HepG2 (cell line): ENCODE measurements around the gene CSNK1D. TPM values are rescaled to one million over a fixed set of nuclear protein-coding genes. Genes with fewer than 3 reads are reported as not detected.
A peak's percentile ranks its signal among the peaks of the same experiment; 100 is the strongest.

Source experiments
- ARNTL ChIP-seq: sonication (generic); formaldehyde crosslinking; IDR thresholded peaks from 2 replicates; pipeline ENCODE4 v1.4.0; 2020; ENCODE audit warnings: mild to moderate bottlenecking, missing genetic modification reagents
- BCL6 ChIP-seq: IDR thresholded peaks from 2 replicates; pipeline ENCODE4 v1.6.1; 2016; ENCODE audit warnings: missing genetic modification reagents, missing compliant biosample characterization
- BRD4 ChIP-seq: sonication (generic); formaldehyde crosslinking; IDR thresholded peaks from 2 replicates; pipeline ENCODE4 v1.4.0; 2020; ENCODE audit warnings: missing genetic modification reagents
- FLYWCH1 ChIP-seq: sonication (generic); formaldehyde crosslinking; IDR thresholded peaks from 2 replicates; pipeline ENCODE4 v1.8.1; 2023; ENCODE audit warnings: mild to moderate bottlenecking, missing genetic modification reagents
- FOXP1 ChIP-seq, 2 experiments: fragments of 450-650 bp in 1 of 2; IDR thresholded peaks; 2 replicates each; pipeline ENCODE4 v1.6.1; 2017 to 2018; ENCODE audit warnings: antibody characterized with exemption in 1 of 2
- GATAD1 ChIP-seq: IDR thresholded peaks from 2 replicates; pipeline ENCODE4 v1.6.1; 2016; ENCODE audit warnings: missing genetic modification reagents, missing compliant biosample characterization
- KAT7 ChIP-seq: IDR thresholded peaks from 2 replicates; pipeline ENCODE4 v1.6.1; 2018; ENCODE audit warnings: borderline replicate concordance, missing compliant biosample characterization
- KLF16 ChIP-seq, 2 experiments: sonication (generic) in 1 of 2; formaldehyde crosslinking in 1 of 2; IDR thresholded peaks; 2 replicates each; pipeline versions ENCODE4 v1.6.1 to v1.8.0; 2016 to 2023; ENCODE audit warnings: missing genetic modification reagents in 2 of 2, missing compliant biosample characterization in 1 of 2
- KMT2A ChIP-seq: sonication (generic); formaldehyde crosslinking; IDR thresholded peaks from 2 replicates; pipeline ENCODE4 v1.4.0; 2020; ENCODE audit warnings: missing genetic modification reagents
- NONO ChIP-seq, 2 experiments: fragments of 450-650 bp in 1 of 2; sonication (generic) in 1 of 2; formaldehyde crosslinking in 1 of 2; IDR thresholded peaks in 1 of 2; conservative IDR thresholded peaks in 1 of 2; 2 replicates each; pipeline versions ENCODE4 v1.6.1 to v1.8.0; 2017 to 2022; ENCODE audit warnings: mild to moderate bottlenecking in 1 of 2, missing genetic modification reagents in 1 of 2, moderate library complexity in 1 of 2
- RNF2 ChIP-seq: fragments of 450-650 bp; conservative IDR thresholded peaks from 2 replicates; pipeline ENCODE4 v1.6.1; 2016; ENCODE audit warnings: low read depth
- SPEN ChIP-seq: sonication (generic); formaldehyde crosslinking; IDR thresholded peaks from 2 replicates; pipeline ENCODE4 v1.5.1; 2020; ENCODE audit warnings: low read depth, mild to moderate bottlenecking, missing genetic modification reagents
- ZNF44 ChIP-seq: sonication (generic); formaldehyde crosslinking; IDR thresholded peaks from 2 replicates; pipeline ENCODE4 v1.5.1; 2020; ENCODE audit warnings: mild to moderate bottlenecking, missing genetic modification reagents
- ZNF563 ChIP-seq: sonication (generic); formaldehyde crosslinking; IDR thresholded peaks from 2 replicates; pipeline ENCODE4 v1.8.0; 2022; ENCODE audit warnings: mild to moderate bottlenecking, moderate library complexity, missing genetic modification reagents
- ZNF564 ChIP-seq: sonication (generic); formaldehyde crosslinking; IDR thresholded peaks from 2 replicates; pipeline ENCODE4 v1.8.1; 2023; ENCODE audit warnings: mild to moderate bottlenecking, missing genetic modification reagents
- ZNF615 ChIP-seq: sonication (generic); formaldehyde crosslinking; IDR thresholded peaks from 2 replicates; pipeline ENCODE4 v1.5.0; 2020; ENCODE audit warnings: mild to moderate bottlenecking, missing genetic modification reagents, borderline replicate concordance
- ZNF776 ChIP-seq: sonication (generic); formaldehyde crosslinking; IDR thresholded peaks from 2 replicates; pipeline ENCODE4 v1.4.0; 2020; ENCODE audit warnings: mild to moderate bottlenecking, missing genetic modification reagents
- ZNF780A ChIP-seq: sonication (generic); formaldehyde crosslinking; IDR thresholded peaks from 2 replicates; pipeline ENCODE4 v1.8.0; 2022; ENCODE audit warnings: mild to moderate bottlenecking, missing genetic modification reagents, moderate library complexity
- ZNF83 ChIP-seq: sonication (generic); formaldehyde crosslinking; IDR thresholded peaks from 2 replicates; pipeline ENCODE4 v1.4.0; 2020; ENCODE audit warnings: missing genetic modification reagents, mild to moderate bottlenecking, borderline replicate concordance
- polyA plus RNA-seq, 8 experiments: library from polyadenylated mRNA; depleted of rRNA in 3 of 8; stranded (reverse) in 7 of 8; unstranded in 1 of 8; fragments of >200 nt; fragmentation: Illumina TruSeq in 4 of 8; extraction: Trizol in 4 of 8; gene quantifications; 2 replicates each; pipeline versions ENCODE4 v1.2.1 to v1.2.3, GENCODE V29; 2011 to 2016; ENCODE audit warnings: low read depth in 4 of 8, missing spikeins in 1 of 8, mixed read lengths in 1 of 8; ENCODE audit not compliant: insufficient read depth in 1 of 8
- total RNA-seq, 5 experiments: library from RNA; depleted of rRNA; stranded (reverse); fragments of >200 nt; fragmentation: Illumina TruSeq; extraction: Trizol; gene quantifications; 2 replicates each; pipeline ENCODE4 v1.2.3, GENCODE V29; 2016; ENCODE audit warnings: low read depth in 1 of 5
- TF ChIP-seq, protein P1 (sequence below): IDR thresholded peaks from 2 replicates; pipeline ENCODE4 v1.6.1; 2012; ENCODE audit warnings: low read length, improper control_type of control experiment
- TF ChIP-seq, protein P2 (sequence below): IDR thresholded peaks from 2 replicates; pipeline ENCODE4 v1.6.1; 2018; ENCODE audit warnings: missing genetic modification reagents

The CSNK1D gene
- total and polyA plus RNA-seq, 2 of the 13 experiments (the other 11 are each of a cell fraction or from before 2014, with no cell fraction given), result 31.5 to 128 TPM

DNA sequence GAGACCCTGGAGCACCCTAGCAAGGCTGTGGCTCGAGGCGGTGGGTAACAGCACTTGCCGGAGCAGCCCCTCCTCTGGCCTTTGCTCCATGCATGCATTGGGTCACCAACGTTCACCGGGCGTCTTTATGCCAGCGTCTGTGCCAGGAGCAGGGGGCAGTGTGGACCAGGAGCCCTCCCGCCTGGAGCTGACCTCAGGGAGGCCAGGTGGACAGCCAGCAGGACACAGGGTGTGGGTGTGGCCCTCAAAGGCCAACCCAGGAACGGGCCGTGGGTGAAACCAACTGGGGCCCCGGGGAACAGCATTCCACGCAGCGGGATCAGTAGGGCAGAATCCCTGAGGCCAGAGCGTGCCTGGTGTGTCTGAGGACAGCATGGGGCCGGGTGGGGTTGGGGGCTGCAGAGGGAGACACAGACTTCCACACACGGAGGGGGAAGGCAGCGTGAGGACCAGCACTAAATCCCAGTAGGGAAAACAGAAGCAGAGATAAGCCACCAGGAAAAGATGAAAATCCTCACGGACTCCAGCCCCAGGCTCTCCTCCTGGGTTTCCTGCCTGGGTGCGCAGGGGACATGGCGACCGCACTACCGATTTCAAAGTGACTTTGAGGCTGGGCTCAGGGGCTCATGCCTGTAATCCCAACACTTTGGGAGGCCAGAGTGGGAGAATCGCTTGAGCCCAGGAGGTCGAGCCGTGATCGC lies 46.8 kb upstream of the CSNK1D start (continued):
- TF ChIP-seq ZNF780A (CRISPR knock-in tag), result no peak
- TF ChIP-seq, protein P1, sequence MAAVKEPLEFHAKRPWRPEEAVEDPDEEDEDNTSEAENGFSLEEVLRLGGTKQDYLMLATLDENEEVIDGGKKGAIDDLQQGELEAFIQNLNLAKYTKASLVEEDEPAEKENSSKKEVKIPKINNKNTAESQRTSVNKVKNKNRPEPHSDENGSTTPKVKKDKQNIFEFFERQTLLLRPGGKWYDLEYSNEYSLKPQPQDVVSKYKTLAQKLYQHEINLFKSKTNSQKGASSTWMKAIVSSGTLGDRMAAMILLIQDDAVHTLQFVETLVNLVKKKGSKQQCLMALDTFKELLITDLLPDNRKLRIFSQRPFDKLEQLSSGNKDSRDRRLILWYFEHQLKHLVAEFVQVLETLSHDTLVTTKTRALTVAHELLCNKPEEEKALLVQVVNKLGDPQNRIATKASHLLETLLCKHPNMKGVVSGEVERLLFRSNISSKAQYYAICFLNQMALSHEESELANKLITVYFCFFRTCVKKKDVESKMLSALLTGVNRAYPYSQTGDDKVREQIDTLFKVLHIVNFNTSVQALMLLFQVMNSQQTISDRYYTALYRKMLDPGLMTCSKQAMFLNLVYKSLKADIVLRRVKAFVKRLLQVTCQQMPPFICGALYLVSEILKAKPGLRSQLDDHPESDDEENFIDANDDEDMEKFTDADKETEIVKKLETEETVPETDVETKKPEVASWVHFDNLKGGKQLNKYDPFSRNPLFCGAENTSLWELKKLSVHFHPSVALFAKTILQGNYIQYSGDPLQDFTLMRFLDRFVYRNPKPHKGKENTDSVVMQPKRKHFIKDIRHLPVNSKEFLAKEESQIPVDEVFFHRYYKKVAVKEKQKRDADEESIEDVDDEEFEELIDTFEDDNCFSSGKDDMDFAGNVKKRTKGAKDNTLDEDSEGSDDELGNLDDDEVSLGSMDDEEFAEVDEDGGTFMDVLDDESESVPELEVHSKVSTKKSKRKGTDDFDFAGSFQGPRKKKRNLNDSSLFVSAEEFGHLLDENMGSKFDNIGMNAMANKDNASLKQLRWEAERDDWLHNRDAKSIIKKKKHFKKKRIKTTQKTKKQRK, result no peak
- TF ChIP-seq, protein P2, sequence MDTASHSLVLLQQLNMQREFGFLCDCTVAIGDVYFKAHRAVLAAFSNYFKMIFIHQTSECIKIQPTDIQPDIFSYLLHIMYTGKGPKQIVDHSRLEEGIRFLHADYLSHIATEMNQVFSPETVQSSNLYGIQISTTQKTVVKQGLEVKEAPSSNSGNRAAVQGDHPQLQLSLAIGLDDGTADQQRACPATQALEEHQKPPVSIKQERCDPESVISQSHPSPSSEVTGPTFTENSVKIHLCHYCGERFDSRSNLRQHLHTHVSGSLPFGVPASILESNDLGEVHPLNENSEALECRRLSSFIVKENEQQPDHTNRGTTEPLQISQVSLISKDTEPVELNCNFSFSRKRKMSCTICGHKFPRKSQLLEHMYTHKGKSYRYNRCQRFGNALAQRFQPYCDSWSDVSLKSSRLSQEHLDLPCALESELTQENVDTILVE (CRISPR knock-in tag), result peak; percentile 59; the same call in 1 of the 2 replicates
- no peak for TF ChIP-seq NONO (IDR thresholded peaks at IDR 0.05)
- peak; percentile 73 for TF ChIP-seq NONO (CRISPR knock-in tag; conservative IDR thresholded peaks at IDR 0.05)
- TF ChIP-seq ARNTL (CRISPR knock-in tag), result no peak; the same call in 1 of the 2 replicates
- no peak for TF ChIP-seq ZNF564 (CRISPR knock-in tag)
- no peak for TF ChIP-seq ZNF776 (CRISPR knock-in tag)
- no peak for TF ChIP-seq FOXP1 (IDR thresholded peaks at IDR 0.05)
- peak; percentile 30; the same call in 1 of the 2 replicates for TF ChIP-seq FOXP1 (CRISPR knock-in tag; IDR thresholded peaks at IDR 0.05)
- TF ChIP-seq KLF16 (CRISPR knock-in tag; IDR thresholded peaks at IDR 0.05), result no peak
- TF ChIP-seq ZNF44 (CRISPR knock-in tag), result no peak
- TF ChIP-seq KAT7, result no peak; the same call in 1 of the 2 replicates
- peak; percentile 39; the same call in 1 of the 2 replicates for TF ChIP-seq BRD4 (CRISPR knock-in tag)
- no peak for TF ChIP-seq RNF2
- TF ChIP-seq SPEN, result no peak; the same call in 1 of the 2 replicates
- TF ChIP-seq FLYWCH1 (CRISPR knock-in tag), result no peak
- TF ChIP-seq ZNF83 (CRISPR knock-in tag), result no peak
- TF ChIP-seq KMT2A (CRISPR knock-in tag), result no peak; the same call in 1 of the 2 replicates
- TF ChIP-seq BCL6 (CRISPR knock-in tag), result 0 out of 2 replicates have a peak, but pooled peaks have one; percentile 26
- TF ChIP-seq ZNF615, result no peak
- no peak for TF ChIP-seq GATAD1 (CRISPR knock-in tag)
- no peak for TF ChIP-seq ZNF563 (CRISPR knock-in tag)
